Measurements from ENCODE around the gene CNTNAP2. TPM values are rescaled to one million over a fixed set of nuclear protein-coding genes. Genes with fewer than 3 reads are reported as not detected.

Gene CNTNAP2
- total and polyA plus RNA-seq, 7 experiments from 2014 or later = 0.02 to 0.48 (median 0.24) TPM; not detected in 2

DNA sequence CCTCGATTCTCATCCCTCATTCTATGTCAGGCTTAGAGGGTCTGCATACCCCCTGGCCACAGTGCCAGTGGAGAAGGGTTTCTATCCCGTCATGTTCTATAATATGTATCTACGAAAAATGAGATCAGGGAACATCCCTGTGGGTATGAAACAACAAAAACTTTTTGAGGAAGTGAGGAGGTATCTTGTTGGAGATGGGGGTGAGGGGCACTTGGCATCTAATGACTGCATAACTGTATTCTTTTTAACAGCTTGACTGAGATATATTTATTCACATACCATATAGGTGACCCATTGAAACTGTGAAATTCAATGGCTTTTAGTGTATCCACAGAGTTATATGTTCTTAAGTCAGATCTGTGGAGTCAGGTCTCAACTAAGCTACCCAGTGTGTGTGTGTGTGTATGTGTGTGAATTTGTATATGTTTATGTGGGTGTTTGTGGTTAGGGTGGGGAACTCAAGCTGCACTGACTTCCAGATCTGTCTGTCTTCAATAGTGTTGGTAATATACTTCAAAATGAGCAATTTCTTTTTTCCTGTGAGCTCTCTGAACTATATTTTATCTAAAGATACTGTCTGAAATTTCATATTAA is 528.9 kb downstream of the CNTNAP2 start:
- intact Hi-C loops (cut with micrococcal nuclease) = no loop called here
- Mint-ChIP-seq H3K4me3 (no peak overlapping the region), H3K27me3 (no peaks in the 10 kb centered on the region), H3K9me3 (peaks cover 1 to 9% (median 4%) of the 10 kb centered on the region in 11 donors), H3K27ac (no peak overlapping the region), H3K36me3 (no peaks in the 10 kb centered on the region), H3K4me1 (peaks cover 0 to 2% (median 0%) of the 10 kb centered on the region in 7 donors)
- H3K9me3 ChIP-seq (ENCODE audit: control insufficient read depth in 2 of 3, low read length in 3 of 3) = no peaks in the 10 kb centered on the region
- no peaks in the 10 kb centered on the region for H3K36me3 ChIP-seq (ENCODE audit: control insufficient read depth in 2 of 3, insufficient read depth in 3 of 3, low read length in 3 of 3)
- DNase-seq (no peak), ATAC-seq (no peak)
- no peaks in the 10 kb centered on the region for H3K27me3 ChIP-seq (ENCODE audit: control insufficient read depth in 2 of 2, insufficient read depth in 2 of 2, low read length in 2 of 2)
- ChIA-PET CTCF (interaction anchor here (0.7 kb wide), 1 partner anchor 383 kb away, joined by 3 read pairs; no protein-coding TSS in a partner anchor), POLR2A (no interaction called here)
- no peak overlapping the region for H3K4me3 ChIP-seq (ENCODE audit: low read length)
- H3K27ac ChIP-seq (ENCODE audit: low read depth, low read length) = no peak overlapping the region
- H3K4me1 ChIP-seq (ENCODE audit: control insufficient read depth in 2 of 2, insufficient read depth in 2 of 2, low read length in 2 of 2) = no peaks in the 10 kb centered on the region

DNA sequence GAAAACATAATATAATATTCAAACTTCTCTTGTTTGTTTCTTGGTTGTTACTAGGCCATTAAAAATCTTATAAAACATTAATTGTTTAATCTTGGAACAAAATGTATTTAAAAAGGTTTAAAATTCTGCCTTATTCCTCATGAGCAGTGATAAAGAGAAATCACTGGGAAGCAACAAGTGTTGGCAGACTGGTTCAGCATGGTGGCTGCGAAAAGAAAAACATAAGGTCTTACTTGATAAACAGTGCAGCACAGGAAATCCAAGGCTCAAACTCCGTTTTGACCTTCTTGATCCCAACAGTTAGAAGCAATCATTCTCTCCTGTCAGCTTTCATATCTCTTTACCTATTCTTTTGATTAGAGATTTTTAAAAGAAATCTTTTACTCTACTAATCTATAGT is 530.8 kb downstream of the CNTNAP2 start:
- peaks cover 0 to 2% (median 0%) of the 10 kb centered on the region in 7 donors for H3K4me1 Mint-ChIP-seq
- no peaks in the 10 kb centered on the region for H3K27me3 Mint-ChIP-seq
- DNase-seq (no peak), ATAC-seq (no peak)
- Histone ChIP-seq H3K27me3 (ENCODE audit: control insufficient read depth in 2 of 2, insufficient read depth in 2 of 2, low read length in 2 of 2) (no peaks in the 10 kb centered on the region), H3K4me3 (ENCODE audit: low read length) (no peak overlapping the region), H3K36me3 (ENCODE audit: control insufficient read depth in 2 of 3, insufficient read depth in 3 of 3, low read length in 3 of 3) (no peaks in the 10 kb centered on the region), H3K9me3 (ENCODE audit: control insufficient read depth in 2 of 3, low read length in 3 of 3) (no peaks in the 10 kb centered on the region), H3K27ac (ENCODE audit: low read depth, low read length) (no peak overlapping the region), H3K4me1 (ENCODE audit: control insufficient read depth in 2 of 2, insufficient read depth in 2 of 2, low read length in 2 of 2) (no peaks in the 10 kb centered on the region)
- CTCF ChIA-PET = no interaction called here
- intact Hi-C loops (cut with micrococcal nuclease) = no loop called here
- no peaks in the 10 kb centered on the region for H3K36me3 Mint-ChIP-seq
- POLR2A ChIA-PET = no interaction called here
- H3K4me3 Mint-ChIP-seq = no peak overlapping the region
- peaks cover 0 to 8% (median 2%) of the 10 kb centered on the region in 11 donors for H3K9me3 Mint-ChIP-seq
- H3K27ac Mint-ChIP-seq = no peak overlapping the region

DNA sequence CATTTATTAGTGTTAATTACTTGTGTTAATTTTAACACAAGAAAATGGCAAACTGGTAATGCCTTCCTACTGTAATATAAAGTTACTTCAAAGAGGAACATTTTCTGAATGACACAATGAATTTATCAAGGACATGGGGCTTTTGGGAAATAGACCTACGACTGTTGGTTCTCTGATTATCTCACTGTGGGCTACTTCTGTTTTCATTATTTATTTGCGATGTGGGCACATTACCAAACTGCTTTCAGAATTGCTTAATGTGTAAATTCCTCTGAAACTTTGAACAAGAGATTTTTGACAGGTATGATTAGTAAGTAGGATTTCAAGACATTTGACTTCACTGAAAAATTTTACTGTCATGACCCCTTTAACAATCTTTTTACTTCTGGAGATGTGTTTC is 535.6 kb downstream of the CNTNAP2 start:
- Histone ChIP-seq H3K4me1 (ENCODE audit: control insufficient read depth in 2 of 2, insufficient read depth in 2 of 2, low read length in 2 of 2) (no peaks in the 10 kb centered on the region), H3K36me3 (ENCODE audit: control insufficient read depth in 2 of 3, insufficient read depth in 3 of 3, low read length in 3 of 3) (no peaks in the 10 kb centered on the region), H3K27ac (ENCODE audit: low read depth, low read length) (no peak overlapping the region), H3K27me3 (ENCODE audit: control insufficient read depth in 2 of 2, insufficient read depth in 2 of 2, low read length in 2 of 2) (no peaks in the 10 kb centered on the region), H3K4me3 (ENCODE audit: low read length) (no peak overlapping the region), H3K9me3 (ENCODE audit: control insufficient read depth in 2 of 3, low read length in 3 of 3) (no peaks in the 10 kb centered on the region)
- H3K4me1 Mint-ChIP-seq = peaks cover 0 to 5% (median 2%) of the 10 kb centered on the region in 7 donors
- no peaks in the 10 kb centered on the region for H3K27me3 Mint-ChIP-seq
- H3K27ac Mint-ChIP-seq = no peak overlapping the region
- ATAC-seq (no peak), DNase-seq (no peak)
- no peaks in the 10 kb centered on the region for H3K36me3 Mint-ChIP-seq
- intact Hi-C loops (cut with micrococcal nuclease) = no loop called here
- no peak overlapping the region for H3K4me3 Mint-ChIP-seq
- peaks cover 0 to 3% (median 0%) of the 10 kb centered on the region in 11 donors for H3K9me3 Mint-ChIP-seq
- POLR2A ChIA-PET = no interaction called here
- CTCF ChIA-PET = no interaction called here

DNA sequence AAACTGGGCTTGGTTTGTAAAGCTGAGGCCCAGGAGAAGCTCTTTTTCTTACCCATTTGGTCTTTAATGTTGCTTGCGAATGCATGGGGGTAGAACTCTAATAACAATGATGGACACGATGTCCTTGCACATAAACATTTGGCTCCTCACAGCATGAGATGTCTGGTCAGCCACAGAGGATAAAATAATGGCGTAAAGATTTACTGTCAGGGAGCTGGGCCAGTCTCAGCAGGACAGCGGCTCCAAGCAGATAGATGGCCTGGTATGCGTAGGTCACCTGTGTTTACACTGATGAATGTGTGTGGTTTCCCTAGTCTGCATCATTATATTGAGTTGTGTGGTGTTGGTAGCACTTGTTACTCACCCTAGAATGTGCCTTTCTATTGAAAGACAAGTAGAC is 537.4 kb downstream of the CNTNAP2 start:
- no peak overlapping the region for H3K27ac ChIP-seq (ENCODE audit: low read depth, low read length)
- POLR2A ChIA-PET = no interaction called here

DNA sequence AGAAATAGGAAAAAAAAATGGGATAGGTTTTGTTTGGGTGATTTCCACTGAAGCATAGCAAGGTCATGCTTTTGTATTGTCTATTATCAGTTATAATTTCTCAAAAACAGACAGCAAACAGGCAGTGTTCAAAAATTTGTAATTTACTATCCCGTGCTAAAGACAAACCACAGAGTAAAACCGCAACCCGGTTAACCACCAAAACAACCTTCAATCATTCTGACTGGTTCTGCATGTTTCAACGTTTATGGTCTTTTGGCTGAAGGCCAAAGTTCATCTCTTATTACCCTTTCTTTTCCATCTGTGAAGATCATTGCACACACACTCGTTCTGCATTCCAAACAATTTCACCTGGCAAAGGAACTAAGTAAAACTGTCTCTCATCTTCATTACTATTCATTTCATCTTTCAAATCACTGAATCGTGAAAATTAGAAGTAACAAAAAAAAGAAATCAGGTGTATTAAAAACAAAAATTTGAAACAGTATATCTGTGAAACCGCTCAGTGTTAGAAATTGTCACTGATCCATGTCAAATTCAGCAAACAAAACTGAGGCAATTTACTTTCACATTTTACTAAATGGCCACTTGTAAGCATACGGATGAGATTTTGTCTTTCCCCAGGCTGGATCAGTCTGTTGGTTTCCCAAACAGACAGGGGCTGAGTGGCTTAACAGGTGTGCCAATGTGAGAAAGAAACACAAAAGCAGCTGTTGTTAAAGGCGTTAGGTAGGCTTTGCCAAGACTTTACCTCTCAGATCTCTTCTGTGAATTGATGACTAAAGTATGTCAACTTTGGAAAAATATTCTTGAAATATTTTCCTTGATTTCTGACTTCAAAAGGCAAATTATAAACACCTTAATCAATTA is 539.6 kb downstream of the CNTNAP2 start:
- no peak for ATAC-seq
- ChIA-PET POLR2A (no interaction called here), CTCF (no interaction called here)
- Histone ChIP-seq H3K9me3 (ENCODE audit: control insufficient read depth in 2 of 3, low read length in 3 of 3) (no peaks in the 10 kb centered on the region), H3K36me3 (ENCODE audit: control insufficient read depth in 2 of 3, insufficient read depth in 3 of 3, low read length in 3 of 3) (no peaks in the 10 kb centered on the region), H3K27ac (ENCODE audit: low read depth, low read length) (no peak overlapping the region), H3K4me1 (ENCODE audit: control insufficient read depth in 2 of 2, insufficient read depth in 2 of 2, low read length in 2 of 2) (no peaks in the 10 kb centered on the region), H3K4me3 (ENCODE audit: low read length) (no peak overlapping the region), H3K27me3 (ENCODE audit: control insufficient read depth in 2 of 2, insufficient read depth in 2 of 2, low read length in 2 of 2) (no peaks in the 10 kb centered on the region)
- H3K27me3 Mint-ChIP-seq = no peaks in the 10 kb centered on the region
- H3K4me3 Mint-ChIP-seq = no peak overlapping the region
- intact Hi-C loops (cut with micrococcal nuclease) = no loop called here
- H3K36me3 Mint-ChIP-seq = no peaks in the 10 kb centered on the region
- H3K4me1 Mint-ChIP-seq = peaks cover 0 to 5% (median 2%) of the 10 kb centered on the region in 7 donors
- DNase-seq = no peak
- peaks cover 0 to 12% (median 0%) of the 10 kb centered on the region in 11 donors for H3K9me3 Mint-ChIP-seq
- no peak overlapping the region for H3K27ac Mint-ChIP-seq

More for the DNA sequence above, 537.4 kb downstream of the CNTNAP2 start:
- H3K9me3 Mint-ChIP-seq = peaks cover 0 to 10% (median 2%) of the 10 kb centered on the region in 11 donors
- no peak for DNase-seq
- Histone ChIP-seq H3K36me3 (ENCODE audit: control insufficient read depth in 2 of 3, insufficient read depth in 3 of 3, low read length in 3 of 3) (no peaks in the 10 kb centered on the region), H3K9me3 (ENCODE audit: control insufficient read depth in 2 of 3, low read length in 3 of 3) (no peaks in the 10 kb centered on the region), H3K27me3 (ENCODE audit: control insufficient read depth in 2 of 2, insufficient read depth in 2 of 2, low read length in 2 of 2) (no peaks in the 10 kb centered on the region), H3K4me3 (ENCODE audit: low read length) (no peak overlapping the region), H3K4me1 (ENCODE audit: control insufficient read depth in 2 of 2, insufficient read depth in 2 of 2, low read length in 2 of 2) (no peaks in the 10 kb centered on the region)
- intact Hi-C loops (cut with micrococcal nuclease) = no loop called here
- CTCF ChIA-PET = no interaction called here
- H3K4me1 Mint-ChIP-seq = peaks cover 0 to 5% (median 2%) of the 10 kb centered on the region in 7 donors
- H3K27ac Mint-ChIP-seq = no peak overlapping the region
- no peak overlapping the region for H3K4me3 Mint-ChIP-seq
- no peak for ATAC-seq
- no peaks in the 10 kb centered on the region for H3K27me3 Mint-ChIP-seq
- no peaks in the 10 kb centered on the region for H3K36me3 Mint-ChIP-seq

DNA sequence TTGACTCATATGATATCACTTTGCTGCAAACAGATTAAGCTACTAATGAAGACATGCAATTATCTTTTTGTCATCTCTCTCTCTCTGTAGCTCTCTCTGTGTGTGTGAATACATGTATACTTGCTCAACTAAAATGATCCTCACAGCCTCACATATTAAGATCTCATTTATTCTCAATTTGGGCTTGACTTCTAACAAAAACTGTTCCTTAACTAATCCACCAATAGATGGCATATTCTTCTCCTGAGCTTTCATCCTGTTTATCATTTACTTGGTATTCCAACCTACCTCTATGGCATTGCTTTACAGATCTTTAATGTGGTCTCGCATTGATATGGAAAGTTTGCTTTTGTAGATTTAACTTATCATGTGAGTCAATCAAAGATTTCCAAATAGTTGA is 540.4 kb downstream of the CNTNAP2 start:
- H3K4me3 ChIP-seq (ENCODE audit: low read length) = no peak overlapping the region
- Mint-ChIP-seq H3K36me3 (no peaks in the 10 kb centered on the region), H3K4me3 (no peak overlapping the region), H3K4me1 (peaks cover 0 to 5% (median 2%) of the 10 kb centered on the region in 7 donors), H3K27me3 (no peaks in the 10 kb centered on the region), H3K9me3 (peaks cover 0 to 15% (median 2%) of the 10 kb centered on the region in 11 donors), H3K27ac (no peak overlapping the region)
- POLR2A ChIA-PET = no interaction called here
- H3K4me1 ChIP-seq (ENCODE audit: control insufficient read depth in 2 of 2, insufficient read depth in 2 of 2, low read length in 2 of 2) = no peaks in the 10 kb centered on the region
- no peak for DNase-seq
- CTCF ChIA-PET = no interaction called here
- no peak for ATAC-seq
- intact Hi-C loops (cut with micrococcal nuclease) = no loop called here
- no peaks in the 10 kb centered on the region for H3K36me3 ChIP-seq (ENCODE audit: control insufficient read depth in 2 of 3, insufficient read depth in 3 of 3, low read length in 3 of 3)
- no peaks in the 10 kb centered on the region for H3K27me3 ChIP-seq (ENCODE audit: control insufficient read depth in 2 of 2, insufficient read depth in 2 of 2, low read length in 2 of 2)
- no peak overlapping the region for H3K27ac ChIP-seq (ENCODE audit: low read depth, low read length)
- no peaks in the 10 kb centered on the region for H3K9me3 ChIP-seq (ENCODE audit: control insufficient read depth in 2 of 3, low read length in 3 of 3)
